Heart left ventricle (tissue), 16 donors: ENCODE results near the gene ECHDC1. TPM values are rescaled to one million over a fixed set of nuclear protein-coding genes. Genes with fewer than 3 reads are reported as not detected.

Source experiments
- ATAC-seq, 4 donors: fragments of 200-7000 bp; cut with Tn5 transposase; one replicate each; pipeline ENCODE4 v1.9.1; 2020 to 2022; ENCODE audit warnings: moderate library complexity in 4 of 4, mild to moderate bottlenecking in 3 of 4, moderate number of reproducible peaks in 1 of 4
- DNase-seq, 5 donors: peaks; one replicate each; pipeline ENCODE4 v3.0.0-alpha.2; 2020
- H3K27ac ChIP-seq, 12 donors: fragments of 200-600 bp; sonication (generic) in 4 of 12; one replicate each; pipeline versions ENCODE4 v1.5.0 to v1.8.0; 2016 to 2022; ENCODE audit warnings: mild to moderate bottlenecking in 2 of 12
- H3K27me3 ChIP-seq, 9 donors: fragments of 200-600 bp; sonication (generic) in 2 of 9; one replicate each; pipeline versions ENCODE4 v1.5.1 to v1.8.0; 2016 to 2022; ENCODE audit warnings: mild to moderate bottlenecking in 3 of 9
- H3K36me3 ChIP-seq, 9 donors: fragments of 200-600 bp; sonication (generic) in 2 of 9; one replicate each; pipeline versions ENCODE4 v1.5.0 to v1.8.0; 2018 to 2022; ENCODE audit warnings: mild to moderate bottlenecking in 2 of 9
- H3K4me1 ChIP-seq, 12 donors: fragments of 200-600 bp; sonication (generic) in 4 of 12; one replicate each; pipeline versions ENCODE4 v1.5.0 to v1.8.0; 2016 to 2022; ENCODE audit warnings: mild to moderate bottlenecking in 3 of 12
- H3K4me3 ChIP-seq, 12 donors: fragments of 200-600 bp; sonication (generic) in 4 of 12; one replicate each; pipeline versions ENCODE4 v1.5.0 to v1.8.0; 2017 to 2022; ENCODE audit warnings: mild to moderate bottlenecking in 9 of 12, moderate library complexity in 4 of 12
- H3K9me3 ChIP-seq, 12 donors: fragments of 200-600 bp; sonication (generic) in 4 of 12; one replicate each; pipeline versions ENCODE4 v1.5.0 to v1.8.0; 2016 to 2022; ENCODE audit warnings: mild to moderate bottlenecking in 1 of 12
- CTCF ChIP-seq, 12 donors: fragments of 200-600 bp; sonication (generic) in 4 of 12; IDR thresholded peaks; one replicate each; pipeline versions ENCODE4 v1.5.0 to v1.8.0; 2018 to 2022; ENCODE audit warnings: antibody characterized with exemption in 12 of 12, mild to moderate bottlenecking in 5 of 12
- POLR2A ChIP-seq, 2 donors: fragments of 450-650 bp; IDR thresholded peaks; one replicate each; pipeline ENCODE4 v1.6.1; 2017; ENCODE audit warnings: antibody characterized with exemption in 2 of 2, mild to moderate bottlenecking in 2 of 2, moderate library complexity in 2 of 2
- WGBS, 4 donors: extraction: QIAGEN DNeasy Blood & Tissue Kit in 2 of 4; methylation state at CpG; one replicate each; pipeline versions ENCODE4 v1.1.5 to v1.1.7; 2013 to 2018; 5-methylcytosine and 5-hydroxymethylcytosine counted together
- intact Hi-C, 10 donors: fragments of 100-400 bp; cut with DNase I; formaldehyde crosslinking; loops; one replicate each; pipeline versions ENCODE4 v1.11.1 to v1.14.2; 2022
- polyA plus RNA-seq, 2 donors: library from polyadenylated mRNA; stranded (reverse); fragments of 200-250 nt; gene quantifications; one replicate each; pipeline ENCODE4 v1.2.3, GENCODE V29; 2013
- total RNA-seq, 9 donors: library from RNA; depleted of rRNA in 2 of 9; stranded (reverse); fragments of >200 nt in 2 of 9; fragmentation: NEBNext Ultra II Directional in 3 of 9; extraction: Animal tissue kit (Norgen Biotek cat#: 25700) in 3 of 9; gene quantifications; one replicate each; pipeline versions ENCODE4 v1.1.0 to v1.2.4, GENCODE V29; 2016 to 2023
- donor health status: ischemic (EF 13 %, LVEDD 7.1; RV severe dilation, severe dysfunction).
- donor health status: healthy with polysubstance abuse.
- donor health status: DM: no; HTN: yes; CAD: no.
- donor health status: DM: no; HTN: no; CAD: no.
- donor health status: ischemic (EF 25% LVEDD 6.9; RV normal size, moderate dysfunction).
- donor health status: ischemic (EF 25% LVEDD 5.7; RV mildly dilated, moderate dysfunction).
- donor health status: healthy.
- donor health status: DM: yes; HTN: yes; CAD: no.
- donor health status: ischemic (EF 35%, LVEDD 5.7; RV mildly dilated, moderate dysfunction).
- donor health status: nonischemic (EF 11% LVEDD 7.7; RV severe dilation, severe dysfunction).
- donor health status: DM: yes; HTN: yes; CAD: no.
- donor health status: PGD.
- donor health status: ischemic (EF 29% LVEDD 5.4; RV normal size, mild dysfunction).
- donor health status: nonischemic (EF 23%, LVEDD 6.1; RV moderate dilation, normal function).

Gene ECHDC1
- total and polyA plus RNA-seq, 11 donors = 24.3 to 51.3 (median 35.2) TPM

GRCh38 chr6:127365874-127366273 is 22.5 kb upstream of the ECHDC1 start:
- TF ChIP-seq CTCF (IDR thresholded peaks at IDR 0.05) = no peak
- no peak for TF ChIP-seq POLR2A (IDR thresholded peaks at IDR 0.05)
- Histone ChIP-seq H3K9me3 (peaks cover 0 to 20% (median under 1%) of the 10 kb centered on the region in 12 donors), H3K4me3 (no peak overlapping the region), H3K27ac (peak overlapping the region in 1 of 12 donors; percentile 58), H3K4me1 (no peaks in the 10 kb centered on the region), H3K27me3 (no peaks in the 10 kb centered on the region), H3K36me3 (no peaks in the 10 kb centered on the region)
- ATAC-seq (no peak), DNase-seq (no peak)
- 88 to 93% (median 91%) methylated on average over 5 of the region's 5 CpGs for WGBS, 4 donors
- intact Hi-C loops = no loop called here

GRCh38 chr6:127352524-127352923 is 9.1 kb upstream of the ECHDC1 start:
- intact Hi-C loops = no loop called here
- WGBS, 4 donors = 88 to 96% (median 90%) methylated on average over 2 of the region's 2 CpGs
- no peak for ATAC-seq
- no peak overlapping the region for H3K27ac ChIP-seq
- peaks cover 0 to 61% (median 12%) of the 10 kb centered on the region in 12 donors for H3K9me3 ChIP-seq
- H3K4me1 ChIP-seq = peaks cover 0 to 7% (median 0%) of the 10 kb centered on the region in 12 donors
- no peaks in the 10 kb centered on the region for H3K27me3 ChIP-seq
- no peaks in the 10 kb centered on the region for H3K36me3 ChIP-seq
- no peak for TF ChIP-seq POLR2A (IDR thresholded peaks at IDR 0.05)
- no peak for TF ChIP-seq CTCF (IDR thresholded peaks at IDR 0.05)
- DNase-seq = no peak
- no peak overlapping the region for H3K4me3 ChIP-seq

- WGBS, 4 donors = 91 to 99% (median 96%) methylated on average over 2 of the region's 2 CpGs
Measured at GRCh38 chr6:127349980-127350379, 6.6 kb upstream of the ECHDC1 start.

GRCh38 chr6:127348028-127348661 is 4.7 kb upstream of the ECHDC1 start:
- DNase-seq (no peak), ATAC-seq (no peak)
- peaks cover 0 to 21% (median 0%) of the 10 kb centered on the region in 12 donors for H3K4me1 ChIP-seq
- no peaks in the 10 kb centered on the region for H3K36me3 ChIP-seq
- TF ChIP-seq POLR2A (IDR thresholded peaks at IDR 0.05) = no peak
- TF ChIP-seq CTCF (IDR thresholded peaks at IDR 0.05) = no peak
- peaks cover 0 to 33% (median 7%) of the 10 kb centered on the region in 12 donors for H3K9me3 ChIP-seq
- H3K27ac ChIP-seq = no peak overlapping the region
- no peaks in the 10 kb centered on the region for H3K27me3 ChIP-seq
- intact Hi-C loops = no loop called here
- no peak overlapping the region for H3K4me3 ChIP-seq
- 95 to 99% (median 97%) methylated on average over 10 of the region's 10 CpGs for WGBS, 4 donors

More at GRCh38 chr6:127349980-127350379, 6.6 kb upstream of the ECHDC1 start:
- Histone ChIP-seq H3K27ac (no peak overlapping the region), H3K9me3 (peaks cover 0 to 50% (median 10%) of the 10 kb centered on the region in 12 donors), H3K4me3 (no peak overlapping the region), H3K36me3 (no peaks in the 10 kb centered on the region), H3K27me3 (no peaks in the 10 kb centered on the region), H3K4me1 (peaks cover 0 to 18% (median 0%) of the 10 kb centered on the region in 12 donors)
- intact Hi-C loops = no loop called here
- no peak for ATAC-seq
- no peak for DNase-seq
- TF ChIP-seq CTCF (IDR thresholded peaks at IDR 0.05) (no peak), POLR2A (IDR thresholded peaks at IDR 0.05) (no peak)
